Neural cell (in vitro differentiated cells): ENCODE results near the gene SPIN1. TPM values are rescaled to one million over a fixed set of nuclear protein-coding genes. Genes with fewer than 3 reads are reported as not detected.

ENCODE experiments used
- H2AFZ ChIP-seq: fragments of 200-600, 300-800 bp; sonication (generic), shearing (Covaris generic); 2 replicates; pipeline ENCODE4 v1.6.0; 2014; ENCODE audit warnings: low read depth, mild to moderate bottlenecking, antibody characterized with exemption, low read length, moderate library complexity
- H3F3A ChIP-seq: fragments of 200-600 bp; shearing (Covaris generic); 2 replicates; pipeline ENCODE4 v1.6.1; 2016; ENCODE audit warnings: mild to moderate bottlenecking, moderate library complexity, mixed read lengths, antibody characterized with exemption, low read length; ENCODE audit not compliant: insufficient read depth, poor library complexity, severe bottlenecking
- H3K27ac ChIP-seq: fragments of 200-600, 300-800 bp; sonication (generic), shearing (Covaris generic); 2 replicates; pipeline ENCODE4 v1.5.1; 2014; ENCODE audit warnings: mild to moderate bottlenecking, low read length, moderate library complexity
- H3K27me3 ChIP-seq: fragments of 300-800, 200-600 bp; sonication (generic), shearing (Covaris generic); 2 replicates; pipeline ENCODE4 v1.6.0; 2014; ENCODE audit warnings: mild to moderate bottlenecking, low read depth, low read length, moderate library complexity; ENCODE audit not compliant: insufficient read depth
- H3K36me3 ChIP-seq: fragments of 300-800, 200-600 bp; sonication (generic), shearing (Covaris generic); 2 replicates; pipeline ENCODE4 v1.5.1; 2014; ENCODE audit warnings: mild to moderate bottlenecking, antibody characterized with exemption, low read length, moderate library complexity; ENCODE audit not compliant: insufficient read depth
- H3K4me2 ChIP-seq: fragments of 300-800, 200-600 bp; sonication (generic), shearing (Covaris generic); 2 replicates; pipeline ENCODE4 v1.6.0; 2014; ENCODE audit warnings: mild to moderate bottlenecking, low read length
- H3K4me3 ChIP-seq: fragments of 300-800, 200-600 bp; sonication (generic), shearing (Covaris generic); 2 replicates; pipeline ENCODE4 v1.5.1; 2014; ENCODE audit warnings: mild to moderate bottlenecking, low read length, moderate library complexity
- H3K79me2 ChIP-seq: fragments of 200-600 bp; shearing (Covaris generic); replicated peaks from 2 replicates; pipeline ENCODE4 v1.6.0; 2014; ENCODE audit warnings: mild to moderate bottlenecking, low read length, moderate library complexity; ENCODE audit not compliant: insufficient read depth
- H3K9ac ChIP-seq: fragments of 300-800, 200-600 bp; sonication (generic), shearing (Covaris generic); 2 replicates; pipeline ENCODE4 v1.6.1; 2016; ENCODE audit warnings: mild to moderate bottlenecking, low read length, mixed read lengths
- H3K9me2 ChIP-seq: fragments of 200-600 bp; shearing (Covaris generic); 2 replicates; pipeline ENCODE4 v1.6.1; 2016; ENCODE audit warnings: mild to moderate bottlenecking, low read length, mixed read lengths; ENCODE audit not compliant: insufficient read depth
- H3K9me3 ChIP-seq: fragments of 200-600, 300-800 bp; sonication (generic), shearing (Covaris generic); 2 replicates; pipeline ENCODE4 v1.6.1; 2016; ENCODE audit warnings: mild to moderate bottlenecking, mixed run types, low read length, moderate library complexity, mixed read lengths
- H4K20me1 ChIP-seq: fragments of 200-600 bp; shearing (Covaris generic); 2 replicates; pipeline ENCODE4 v1.6.1; 2016; ENCODE audit warnings: mild to moderate bottlenecking, mixed run types; ENCODE audit not compliant: insufficient read depth
- CTCF ChIP-seq: fragments of 450-650 bp; IDR thresholded peaks from 2 replicates; pipeline ENCODE4 v1.5.1; 2014; ENCODE audit warnings: antibody characterized with exemption, mild to moderate bottlenecking, moderate library complexity; ENCODE audit not compliant: poor library complexity, severe bottlenecking
- EP300 ChIP-seq: fragments of 450-650 bp; conservative IDR thresholded peaks from 2 replicates; pipeline ENCODE4 v1.6.1; 2014; ENCODE audit warnings: antibody characterized with exemption, mild to moderate bottlenecking, moderate library complexity; ENCODE audit not compliant: poor library complexity, severe bottlenecking
- EZH2 ChIP-seq: fragments of 200-600, 300-800 bp; shearing (Covaris generic), sonication (generic); IDR thresholded peaks from 2 replicates; pipeline ENCODE4 v1.6.1; 2014; ENCODE audit warnings: antibody characterized with exemption, low read length, borderline replicate concordance, mild to moderate bottlenecking; ENCODE audit not compliant: insufficient read depth, poor library complexity, severe bottlenecking
- MXI1 ChIP-seq: fragments of 450-650 bp; conservative IDR thresholded peaks from 2 replicates; pipeline ENCODE4 v1.6.1; 2014; ENCODE audit warnings: antibody characterized with exemption, mild to moderate bottlenecking; ENCODE audit not compliant: poor library complexity, severe bottlenecking
- POLR2AphosphoS5 ChIP-seq: IDR thresholded peaks from 2 replicates; pipeline ENCODE4 v1.6.1; 2012
- RAD21 ChIP-seq: fragments of 450-650 bp; conservative IDR thresholded peaks from 2 replicates; pipeline ENCODE4 v1.6.1; 2014; ENCODE audit warnings: antibody characterized with exemption, mild to moderate bottlenecking, moderate library complexity
- SMC3 ChIP-seq: fragments of 450-650 bp; conservative IDR thresholded peaks from 2 replicates; pipeline ENCODE4 v1.6.1; 2014; ENCODE audit warnings: antibody characterized with exemption, mild to moderate bottlenecking, moderate library complexity; ENCODE audit not compliant: poor library complexity
- TAF1 ChIP-seq: IDR thresholded peaks from 2 replicates; pipeline ENCODE4 v1.6.1; 2012; ENCODE audit warnings: low read depth
- polyA minus RNA-seq: library from RNA; depleted of rRNA, polyadenylated mRNA; stranded (reverse); fragments of >200 nt; gene quantifications from 2 replicates; pipeline ENCODE4 v1.2.3, GENCODE V29; 2014
- polyA plus RNA-seq: library from polyadenylated mRNA; depleted of rRNA; stranded (reverse); fragments of >200 nt; gene quantifications from 2 replicates; pipeline ENCODE4 v1.2.3, GENCODE V29; 2014
- TF ChIP-seq, protein P1 (sequence below): IDR thresholded peaks from 2 replicates; pipeline ENCODE4 v1.6.1; 2012; ENCODE audit warnings: borderline replicate concordance

Gene SPIN1
- polyA plus RNA-seq, result 278 and 282 TPM in 2 replicates
- polyA minus RNA-seq, result 299 and 322 TPM in 2 replicates

GRCh38 chr9:88388203-88388885 is at the start of gene SPIN1:
Gene SPIN1, plus strand, starts transcription at chr9:88388444. Its CDS starts 38,096 bp downstream, at chr9:88426540.
- H4K20me1 ChIP-seq, result no peaks in the 10 kb centered on the region
- H3K36me3 ChIP-seq, result no peaks in the 10 kb centered on the region

DNA sequence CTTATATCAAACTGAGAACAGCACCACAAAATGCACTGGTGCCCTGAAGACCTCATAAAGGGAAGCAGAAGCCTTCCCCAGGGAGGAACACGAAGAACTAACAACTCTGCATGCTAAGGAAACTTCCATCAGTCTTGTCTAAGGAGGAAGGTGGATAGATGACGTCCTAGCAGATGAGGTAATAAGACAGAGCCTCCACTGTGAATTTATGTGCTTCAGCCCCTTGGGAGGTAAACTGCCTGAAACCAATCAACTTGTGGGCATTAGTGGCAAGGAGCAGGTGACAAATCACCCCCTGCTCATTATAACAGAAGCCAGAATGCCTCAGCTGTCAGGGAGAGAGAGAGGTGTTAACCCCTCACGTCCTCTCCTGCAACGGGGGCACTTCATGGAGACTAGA is 48.9 kb upstream of the SPIN1 start:
- H2AFZ ChIP-seq, result no peak overlapping the region
- TF ChIP-seq CTCF (no peak), EZH2 (no peak), SMC3 (no peak), RAD21 (no peak), POLR2AphosphoS5 (peak; percentile 76), TAF1 (no peak)
- TF ChIP-seq, protein P1, sequence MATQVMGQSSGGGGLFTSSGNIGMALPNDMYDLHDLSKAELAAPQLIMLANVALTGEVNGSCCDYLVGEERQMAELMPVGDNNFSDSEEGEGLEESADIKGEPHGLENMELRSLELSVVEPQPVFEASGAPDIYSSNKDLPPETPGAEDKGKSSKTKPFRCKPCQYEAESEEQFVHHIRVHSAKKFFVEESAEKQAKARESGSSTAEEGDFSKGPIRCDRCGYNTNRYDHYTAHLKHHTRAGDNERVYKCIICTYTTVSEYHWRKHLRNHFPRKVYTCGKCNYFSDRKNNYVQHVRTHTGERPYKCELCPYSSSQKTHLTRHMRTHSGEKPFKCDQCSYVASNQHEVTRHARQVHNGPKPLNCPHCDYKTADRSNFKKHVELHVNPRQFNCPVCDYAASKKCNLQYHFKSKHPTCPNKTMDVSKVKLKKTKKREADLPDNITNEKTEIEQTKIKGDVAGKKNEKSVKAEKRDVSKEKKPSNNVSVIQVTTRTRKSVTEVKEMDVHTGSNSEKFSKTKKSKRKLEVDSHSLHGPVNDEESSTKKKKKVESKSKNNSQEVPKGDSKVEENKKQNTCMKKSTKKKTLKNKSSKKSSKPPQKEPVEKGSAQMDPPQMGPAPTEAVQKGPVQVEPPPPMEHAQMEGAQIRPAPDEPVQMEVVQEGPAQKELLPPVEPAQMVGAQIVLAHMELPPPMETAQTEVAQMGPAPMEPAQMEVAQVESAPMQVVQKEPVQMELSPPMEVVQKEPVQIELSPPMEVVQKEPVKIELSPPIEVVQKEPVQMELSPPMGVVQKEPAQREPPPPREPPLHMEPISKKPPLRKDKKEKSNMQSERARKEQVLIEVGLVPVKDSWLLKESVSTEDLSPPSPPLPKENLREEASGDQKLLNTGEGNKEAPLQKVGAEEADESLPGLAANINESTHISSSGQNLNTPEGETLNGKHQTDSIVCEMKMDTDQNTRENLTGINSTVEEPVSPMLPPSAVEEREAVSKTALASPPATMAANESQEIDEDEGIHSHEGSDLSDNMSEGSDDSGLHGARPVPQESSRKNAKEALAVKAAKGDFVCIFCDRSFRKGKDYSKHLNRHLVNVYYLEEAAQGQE, result peak; percentile 39

More at GRCh38 chr9:88388203-88388885, at the start of gene SPIN1:
- Histone ChIP-seq H3K9me2 (no peaks in the 10 kb centered on the region), H3K27me3 (no peaks in the 10 kb centered on the region), H3K4me3 (peak within 1 kb of the TSS; percentile 95), H3K4me2 (peak within 1 kb of the TSS; percentile 89), H3K9ac (peak within 1 kb of the TSS; percentile 92), H3K27ac (peak within 1 kb of the TSS; percentile 93), H2AFZ (peak within 1 kb of the TSS; percentile 92), H3K9me3 (no peaks in the 10 kb centered on the region), H3K79me2 (peaks cover 42% of the 10 kb centered on the region), H3F3A (no peaks in the 10 kb centered on the region)
- peak; percentile 62 for TF ChIP-seq CTCF
- TF ChIP-seq EZH2, result no peak
- TF ChIP-seq POLR2AphosphoS5, result peak; percentile 88
- peak; percentile 11 for TF ChIP-seq RAD21
- TF ChIP-seq MXI1, result no peak
- TF ChIP-seq, protein P1, result no peak
- TF ChIP-seq TAF1, result no peak
- peak; percentile 36 for TF ChIP-seq SMC3
- TF ChIP-seq EP300, result no peak

More for the DNA sequence above, 48.9 kb upstream of the SPIN1 start:
- Histone ChIP-seq H4K20me1 (no peaks in the 10 kb centered on the region), H3K4me2 (peak overlapping the region; percentile 34), H3K4me3 (peak overlapping the region; percentile 22), H3F3A (no peaks in the 10 kb centered on the region), H3K79me2 (no peaks in the 10 kb centered on the region), H3K36me3 (no peaks in the 10 kb centered on the region), H3K9me3 (no peaks in the 10 kb centered on the region), H3K9me2 (no peaks in the 10 kb centered on the region), H3K27me3 (no peaks in the 10 kb centered on the region), H3K27ac (peak overlapping the region; percentile 42), H3K9ac (peak overlapping the region; percentile 18)
